SIG-M5 treated with dmso at 0.1 percent for 504 hours (cell line): ENCODE measurements around the gene MAPK4.
"Not testable (repeated sequence)": the region's sequence is repeated elsewhere in the genome, so short reads cannot be mapped to it uniquely, and the experiment has no call there.

ENCODE experiments used
- DNase-seq: peaks from one replicate; lab custom pipeline; 2025; ENCODE audit not compliant: unreplicated experiment; lab: John Stamatoyannopoulos, UW

MAPK4 gene

DNA sequence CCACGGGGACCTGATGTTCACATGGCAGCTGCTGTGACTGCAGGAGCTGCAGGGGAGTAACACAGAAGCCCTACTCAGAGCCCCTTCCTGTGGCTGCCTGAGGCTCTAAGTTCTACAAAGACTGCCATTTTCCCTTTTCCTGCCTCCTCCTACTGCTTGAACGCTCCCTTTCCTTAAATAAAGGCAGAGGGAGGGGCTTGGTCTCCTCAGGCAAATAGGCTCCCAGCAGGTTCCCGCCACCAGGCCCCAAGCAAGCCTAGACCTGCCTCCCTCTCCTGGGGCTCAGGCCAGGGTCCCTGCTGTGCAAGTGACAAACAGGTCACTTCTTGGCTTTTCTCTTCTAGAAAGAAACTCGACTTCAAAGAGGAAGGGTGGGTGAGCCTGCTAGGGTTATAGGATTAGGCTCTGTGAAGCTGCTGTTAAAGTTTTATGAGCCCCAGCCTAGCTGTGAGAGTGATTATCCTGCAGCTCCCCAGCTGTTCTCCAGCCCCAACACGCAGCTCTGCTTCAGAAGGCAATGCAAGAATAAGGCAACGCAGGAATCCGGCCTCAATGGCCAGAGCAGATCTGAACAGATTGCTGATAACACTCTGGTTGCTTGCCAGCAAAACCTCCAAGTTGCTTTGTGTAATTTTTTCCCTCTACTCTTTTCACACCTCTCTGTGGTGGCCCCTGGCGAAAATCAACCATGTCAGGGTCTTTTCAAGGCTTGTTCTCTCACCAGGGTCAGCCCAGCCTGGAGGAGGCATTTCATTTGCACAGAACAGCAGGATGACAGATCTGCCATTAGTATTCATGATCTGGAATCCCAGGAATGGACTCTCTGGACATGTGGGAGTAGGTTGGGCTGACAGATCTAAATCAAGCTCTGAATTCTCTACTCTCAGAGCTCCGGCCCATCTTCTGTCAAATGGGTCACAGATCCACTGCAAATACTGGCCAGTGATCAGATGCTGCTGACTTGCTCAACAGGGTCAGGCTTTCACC is 188.6 kb downstream of the MAPK4 start:
- no peak for DNase-seq

DNA sequence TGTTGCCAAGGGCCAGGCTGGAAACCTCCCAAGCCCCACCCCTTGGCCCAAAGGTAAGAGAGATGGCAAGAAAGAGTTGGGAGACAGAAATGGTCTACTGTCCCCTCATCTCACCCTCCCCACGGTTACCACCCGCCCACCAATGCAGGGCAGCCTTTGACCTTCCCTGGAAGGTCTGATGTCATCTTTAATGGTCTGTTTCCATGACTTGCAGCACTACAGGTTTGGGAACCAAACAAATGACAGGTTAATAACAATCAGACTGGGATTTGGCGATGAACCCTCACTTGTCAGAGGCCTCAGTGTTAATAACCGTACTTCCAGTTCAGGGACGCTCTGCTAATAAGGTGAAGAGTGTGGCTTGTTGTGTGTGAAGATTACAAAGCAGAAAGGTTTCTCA is 189.5 kb downstream of the MAPK4 start:
- DNase-seq, result no peak

DNA sequence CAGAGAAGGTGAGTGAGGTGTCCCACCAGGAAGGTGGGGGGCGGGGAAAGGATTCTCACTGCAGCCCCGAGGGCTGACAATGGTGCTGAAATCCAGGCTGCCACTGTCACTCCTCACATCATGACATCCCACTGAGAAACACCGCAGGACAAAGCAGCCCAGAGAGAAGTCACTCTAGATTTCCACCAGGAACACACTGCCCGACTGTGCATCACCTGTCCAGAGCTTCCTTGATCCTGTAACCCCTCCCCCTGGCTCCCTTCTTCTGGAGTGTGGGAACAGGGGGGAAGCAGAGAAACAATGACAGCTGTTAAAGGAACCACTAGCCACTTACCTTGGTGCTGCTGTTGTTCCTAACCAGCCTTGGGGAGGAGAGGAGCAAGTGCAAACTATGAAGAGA is 190.1 kb downstream of the MAPK4 start:
- no peak for DNase-seq

DNA sequence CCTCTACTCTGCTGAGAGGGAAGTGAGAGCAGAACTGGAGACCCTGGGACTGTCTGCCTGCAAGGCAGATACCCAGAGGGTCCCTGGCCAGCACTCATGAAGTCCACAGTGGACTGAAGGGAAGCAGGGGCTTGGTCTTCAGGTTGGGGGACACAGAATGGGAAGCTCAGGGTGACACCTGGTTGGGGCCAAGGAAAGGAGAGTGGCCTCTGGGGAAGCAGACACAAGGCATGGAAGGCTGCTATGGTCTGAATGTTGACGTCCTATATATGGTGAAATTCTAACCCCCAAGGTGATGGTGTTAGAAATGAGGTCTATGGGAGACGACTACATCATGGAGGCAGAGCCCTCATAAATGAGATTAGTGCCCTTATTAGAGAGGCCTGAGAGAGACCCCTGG is 190.7 kb downstream of the MAPK4 start:
- no peak for DNase-seq

DNA sequence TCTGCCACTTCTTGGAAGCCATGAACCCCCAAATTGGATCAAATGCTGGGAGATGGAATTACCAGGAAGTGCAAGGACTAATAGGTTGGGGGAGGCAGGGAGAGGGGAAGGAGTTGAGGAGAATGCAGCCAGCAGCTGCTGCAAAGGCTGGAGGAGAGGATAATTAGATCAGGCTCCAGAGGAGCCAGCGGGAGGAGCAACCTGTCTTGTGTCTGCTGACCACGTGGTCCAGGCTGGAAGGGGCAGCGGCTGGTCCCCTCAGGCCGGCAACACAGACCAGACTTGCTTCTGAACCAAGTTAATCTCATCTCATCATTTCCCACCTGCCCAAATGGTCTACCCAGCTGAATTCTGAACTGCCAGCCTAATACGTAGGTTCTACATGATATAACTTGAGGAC is 191.6 kb downstream of the MAPK4 start:
- no peak for DNase-seq

- DNase-seq, result no peak
Measured at GRCh38 chr18:50751947-50752346, 192.1 kb downstream of the MAPK4 start.

DNA sequence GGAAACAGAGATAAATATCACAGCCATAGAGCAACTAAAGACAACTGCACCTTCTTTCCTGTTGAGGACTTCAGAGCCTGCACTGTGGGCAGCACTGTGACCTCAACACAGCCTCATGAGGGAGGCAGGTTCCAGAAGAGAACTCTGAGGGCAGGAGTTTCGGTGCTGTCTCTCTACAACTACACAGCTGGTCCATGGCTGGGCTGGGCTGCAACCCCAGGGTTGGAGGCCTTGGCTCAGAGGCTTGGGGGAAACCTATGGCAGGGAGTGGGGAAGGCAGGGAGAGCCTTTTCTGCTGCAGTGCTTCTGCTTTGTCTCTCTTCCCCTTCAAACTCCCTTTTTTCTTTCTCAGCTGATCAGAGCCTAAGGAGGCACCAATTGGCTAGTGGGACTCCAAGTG is 193.4 kb downstream of the MAPK4 start:
- DNase-seq, result no peak

DNA sequence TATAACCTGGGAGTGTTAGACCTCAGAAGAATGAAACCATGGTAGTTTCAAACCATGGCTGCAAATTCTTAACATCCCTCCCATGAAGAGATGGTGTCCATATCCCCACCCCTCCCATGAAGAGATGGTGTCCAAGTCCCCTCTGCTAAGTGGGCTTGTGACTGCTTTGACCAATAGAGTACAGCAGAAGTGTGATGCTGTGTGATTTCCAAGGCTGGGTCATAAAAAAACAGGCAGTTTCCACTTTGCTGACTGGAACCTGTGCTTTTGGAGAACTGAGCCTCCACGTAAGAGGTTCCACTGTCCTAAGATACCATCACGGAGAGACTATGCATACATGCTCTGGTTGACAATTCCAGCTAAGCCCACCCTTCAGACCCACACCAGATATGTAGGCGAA is 194.4 kb downstream of the MAPK4 start:
- no peak for DNase-seq

GRCh38 chr18:50757358-50757757 is 197.5 kb downstream of the MAPK4 start:
- DNase-seq, result no peak

DNA sequence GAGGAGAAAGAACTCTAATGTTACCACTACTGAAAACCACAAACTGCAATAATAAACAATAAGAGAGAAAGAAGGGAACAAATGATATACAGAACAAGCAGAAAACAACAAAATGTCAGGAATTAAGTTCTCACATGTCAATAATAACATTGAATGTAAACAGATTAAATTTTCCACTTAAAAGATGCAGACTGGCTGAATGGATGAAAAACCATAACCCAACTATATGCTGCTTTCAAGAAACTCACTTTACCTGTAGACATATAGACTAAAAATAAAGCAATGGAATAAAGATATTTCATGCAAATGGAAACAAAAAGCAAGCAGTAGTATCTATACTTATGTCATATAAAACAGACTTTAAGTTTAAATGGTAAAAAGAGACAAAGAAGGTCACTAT is 209.6 kb downstream of the MAPK4 start:
- DNase-seq, result no peak

GRCh38 chr18:50775207-50775606 is 215.3 kb downstream of the MAPK4 start:
- no peak for DNase-seq

DNA sequence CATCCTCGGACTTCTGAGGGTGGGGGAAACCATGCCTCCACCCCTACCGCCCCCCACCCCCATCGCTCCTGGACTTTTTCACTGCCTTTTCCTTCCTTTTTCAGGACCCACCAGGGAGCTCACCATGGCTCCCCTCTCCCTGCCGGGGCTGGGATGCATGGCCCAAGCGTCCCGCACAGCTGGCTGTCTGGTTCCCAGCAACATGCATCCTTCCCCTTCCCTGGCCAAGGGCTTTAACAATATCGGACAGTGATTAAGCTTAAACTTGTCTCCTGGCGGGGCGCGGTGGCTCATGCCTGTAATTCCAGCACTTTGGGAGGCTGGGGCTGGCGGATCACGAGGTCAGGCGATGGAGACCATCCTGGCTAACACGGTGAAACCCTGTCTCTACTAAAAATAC is 215.8 kb downstream of the MAPK4 start:
- DNase-seq, result no peak

GRCh38 chr18:50776383-50776782 is 216.5 kb downstream of the MAPK4 start:
- DNase-seq, result no peak

GRCh38 chr18:50779021-50779420 is 219.1 kb downstream of the MAPK4 start:
- not testable (repeated sequence) for DNase-seq
